Chondrocyte (in vitro differentiated cells): ENCODE results near the gene UBXN11. TPM values are rescaled to one million over a fixed set of nuclear protein-coding genes. Genes with fewer than 3 reads are reported as not detected.

Experiments
- DNase-seq: peaks from one replicate; pipeline ENCODE4 v3.0.0; 2021; ENCODE audit warnings: mixed read lengths, low spot score
- H3K27ac Mint-ChIP-seq: one replicate; pipeline ENCODE4 v1.8.0; 2021; ENCODE audit warnings: mild to moderate bottlenecking, moderate library complexity, mixed read lengths; ENCODE audit not compliant: unreplicated experiment
- H3K27me3 Mint-ChIP-seq: 2 replicates; pipeline ENCODE4 v1.8.0; 2021; ENCODE audit warnings: low read depth, mixed read lengths
- H3K36me3 Mint-ChIP-seq: 2 replicates; pipeline ENCODE4 v1.8.0; 2021; ENCODE audit warnings: low read depth, mixed read lengths
- H3K4me1 Mint-ChIP-seq: 2 replicates; pipeline ENCODE4 v1.8.0; 2021; ENCODE audit warnings: low read depth, mild to moderate bottlenecking, mixed read lengths
- H3K4me3 Mint-ChIP-seq: one replicate; pipeline ENCODE4 v1.8.0; 2021; ENCODE audit warnings: mild to moderate bottlenecking, moderate library complexity, mixed read lengths; ENCODE audit not compliant: unreplicated experiment
- H3K9me3 Mint-ChIP-seq: 2 replicates; pipeline ENCODE4 v1.8.0; 2021; ENCODE audit warnings: low read depth, mixed read lengths
- total RNA-seq: library from RNA; stranded (reverse); gene quantifications from 3 replicates; pipeline ENCODE4 v1.2.1, GENCODE V29; 2021
- TF ChIP-seq, protein P1 (sequence below): fragments of 200-600 bp; sonication (generic); IDR thresholded peaks from 2 replicates; pipeline ENCODE4 v1.5.0; 2021; ENCODE audit warnings: antibody characterized with exemption, mild to moderate bottlenecking, moderate library complexity

The UBXN11 gene
- total RNA-seq, 1 donor from 2014 or later = 8.7 TPM

GRCh38 chr1:26353210-26353859, 46.9 kb upstream of the UBXN11 start:
- TF ChIP-seq, protein P1, sequence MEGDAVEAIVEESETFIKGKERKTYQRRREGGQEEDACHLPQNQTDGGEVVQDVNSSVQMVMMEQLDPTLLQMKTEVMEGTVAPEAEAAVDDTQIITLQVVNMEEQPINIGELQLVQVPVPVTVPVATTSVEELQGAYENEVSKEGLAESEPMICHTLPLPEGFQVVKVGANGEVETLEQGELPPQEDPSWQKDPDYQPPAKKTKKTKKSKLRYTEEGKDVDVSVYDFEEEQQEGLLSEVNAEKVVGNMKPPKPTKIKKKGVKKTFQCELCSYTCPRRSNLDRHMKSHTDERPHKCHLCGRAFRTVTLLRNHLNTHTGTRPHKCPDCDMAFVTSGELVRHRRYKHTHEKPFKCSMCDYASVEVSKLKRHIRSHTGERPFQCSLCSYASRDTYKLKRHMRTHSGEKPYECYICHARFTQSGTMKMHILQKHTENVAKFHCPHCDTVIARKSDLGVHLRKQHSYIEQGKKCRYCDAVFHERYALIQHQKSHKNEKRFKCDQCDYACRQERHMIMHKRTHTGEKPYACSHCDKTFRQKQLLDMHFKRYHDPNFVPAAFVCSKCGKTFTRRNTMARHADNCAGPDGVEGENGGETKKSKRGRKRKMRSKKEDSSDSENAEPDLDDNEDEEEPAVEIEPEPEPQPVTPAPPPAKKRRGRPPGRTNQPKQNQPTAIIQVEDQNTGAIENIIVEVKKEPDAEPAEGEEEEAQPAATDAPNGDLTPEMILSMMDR = no peak

GRCh38 chr1:26352338-26352679, 45.9 kb upstream of the UBXN11 start:
- Mint-ChIP-seq H3K4me3 (no peak overlapping the region), H3K27me3 (peaks cover 6% of the 10 kb centered on the region), H3K9me3 (no peaks in the 10 kb centered on the region), H3K4me1 (no peaks in the 10 kb centered on the region), H3K27ac (no peak overlapping the region), H3K36me3 (no peaks in the 10 kb centered on the region)
- no peak for DNase-seq
- TF ChIP-seq, protein P1 = no peak

More at GRCh38 chr1:26353210-26353859, 46.9 kb upstream of the UBXN11 start:
- Mint-ChIP-seq H3K9me3 (no peaks in the 10 kb centered on the region), H3K4me3 (no peak overlapping the region), H3K27me3 (peaks cover 6% of the 10 kb centered on the region), H3K27ac (no peak overlapping the region), H3K36me3 (no peaks in the 10 kb centered on the region), H3K4me1 (no peaks in the 10 kb centered on the region)
- no peak for DNase-seq

DNA sequence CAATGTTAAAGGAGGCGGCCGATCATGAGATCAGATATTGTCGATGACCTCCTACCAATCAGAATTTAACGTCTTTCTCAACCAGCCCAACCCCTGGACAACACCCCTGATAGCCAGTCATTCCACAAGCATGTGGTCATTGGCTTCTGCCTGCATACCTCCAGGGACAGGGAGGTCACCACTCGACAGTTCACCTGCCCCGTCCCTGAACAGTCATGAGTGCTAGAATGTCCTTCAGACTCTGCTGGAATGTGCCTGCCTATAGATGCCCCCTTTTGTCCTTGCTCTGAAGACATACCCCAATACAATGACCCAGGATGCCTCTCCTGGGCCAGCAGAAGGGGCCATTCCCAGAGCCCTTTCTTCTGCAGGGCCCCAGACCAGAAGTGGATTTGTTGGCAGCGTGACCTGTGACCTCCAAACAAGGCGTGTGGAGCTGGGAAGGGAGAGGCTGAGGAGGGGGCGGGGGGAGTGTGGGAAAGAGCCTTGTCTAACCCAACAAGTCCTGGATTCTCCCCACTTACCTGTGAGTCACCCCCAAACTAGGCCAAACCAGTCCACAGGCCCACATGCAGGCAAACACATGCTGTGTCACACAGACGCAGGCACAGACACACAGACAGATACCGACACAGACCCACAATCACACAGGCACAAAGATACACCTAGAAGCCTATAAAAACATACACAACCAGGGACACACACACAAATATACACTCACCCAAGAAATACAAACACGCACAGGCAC, 45.3 kb upstream of the UBXN11 start:
- H3K36me3 Mint-ChIP-seq = no peaks in the 10 kb centered on the region
- no peaks in the 10 kb centered on the region for H3K9me3 Mint-ChIP-seq
- TF ChIP-seq, protein P1 = no peak
- no peak for DNase-seq
- no peak overlapping the region for H3K4me3 Mint-ChIP-seq
- H3K4me1 Mint-ChIP-seq = no peaks in the 10 kb centered on the region
- no peak overlapping the region for H3K27ac Mint-ChIP-seq
- H3K27me3 Mint-ChIP-seq = peaks cover 4% of the 10 kb centered on the region

DNA sequence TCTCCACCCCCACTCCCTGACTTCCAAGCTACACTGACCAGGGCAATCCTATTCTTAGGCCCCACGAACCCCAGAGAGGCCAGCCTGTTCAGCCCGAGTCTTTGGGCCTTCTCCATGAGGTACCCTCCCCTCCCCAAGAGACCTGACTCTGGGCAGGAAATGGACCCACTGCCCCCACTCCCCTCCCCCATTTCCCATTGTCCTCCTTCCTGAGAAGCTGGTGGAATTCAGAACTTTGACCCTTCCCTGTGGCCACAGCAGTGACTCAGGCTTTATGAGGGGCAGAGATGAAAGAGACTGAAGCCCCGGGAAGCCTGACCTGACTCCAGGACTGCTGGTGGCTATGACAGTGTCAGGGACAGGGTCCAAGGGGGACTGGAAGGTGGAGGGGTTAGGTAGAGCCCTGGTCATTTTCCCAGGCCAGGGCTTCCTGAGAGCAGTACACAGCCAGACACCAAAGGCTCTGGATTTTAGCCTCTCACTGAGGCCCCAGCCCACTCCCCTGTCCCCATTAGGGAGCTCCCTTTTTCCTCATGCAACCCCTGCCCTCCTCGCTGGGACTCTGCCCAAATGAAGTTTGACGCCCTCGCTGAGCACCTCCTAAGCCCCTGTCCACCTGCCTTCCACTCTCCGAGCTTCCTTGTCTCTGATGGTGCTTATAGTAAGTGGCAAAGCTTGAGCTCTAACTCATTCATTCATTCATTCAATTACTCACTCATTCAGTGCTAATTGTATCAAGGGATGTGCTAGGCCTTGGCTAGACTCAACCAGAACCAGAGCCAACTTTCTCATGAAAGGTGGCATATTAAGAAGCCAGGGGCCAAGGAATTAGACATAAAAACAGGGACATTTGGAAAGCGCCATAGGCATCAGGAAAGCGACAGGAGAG, 44.5 kb upstream of the UBXN11 start:
- no peak for DNase-seq
- Mint-ChIP-seq H3K9me3 (no peaks in the 10 kb centered on the region), H3K27ac (no peak overlapping the region), H3K27me3 (peaks cover 4% of the 10 kb centered on the region), H3K4me1 (no peaks in the 10 kb centered on the region), H3K36me3 (no peaks in the 10 kb centered on the region), H3K4me3 (no peak overlapping the region)
- TF ChIP-seq, protein P1 = no peak

GRCh38 chr1:26350343-26350700, 43.9 kb upstream of the UBXN11 start:
- Mint-ChIP-seq H3K4me3 (no peak overlapping the region), H3K27ac (no peak overlapping the region), H3K4me1 (no peaks in the 10 kb centered on the region), H3K9me3 (no peaks in the 10 kb centered on the region), H3K27me3 (no peaks in the 10 kb centered on the region), H3K36me3 (no peaks in the 10 kb centered on the region)
- TF ChIP-seq, protein P1 = no peak
- no peak for DNase-seq
